Breast epithelium (tissue), 3 donors: Measurements from ENCODE around the gene KRIT1.

Experiments used
- CTCF ChIP-seq, 3 donors: fragments of 450-650 bp; IDR thresholded peaks; one replicate each; pipeline ENCODE4 v1.5.1; 2016 to 2017; ENCODE audit warnings: antibody characterized with exemption in 3 of 3, mild to moderate bottlenecking in 3 of 3, moderate library complexity in 3 of 3
- POLR2A ChIP-seq: fragments of 450-650 bp; IDR thresholded peaks from one replicate; pipeline ENCODE4 v1.6.1; 2016; ENCODE audit warnings: antibody characterized with exemption, mild to moderate bottlenecking, moderate library complexity
- POLR2AphosphoS5 ChIP-seq, 3 donors: sonication (generic); formaldehyde crosslinking; IDR thresholded peaks; one replicate each; pipeline ENCODE4 v1.6.1; 2017; ENCODE audit warnings: antibody characterized with exemption in 3 of 3

- TF ChIP-seq CTCF (IDR thresholded peaks at IDR 0.05) (no peak), POLR2AphosphoS5 (IDR thresholded peaks at IDR 0.05) (no peak), POLR2A (no peak)
Measured at GRCh38 chr7:92228100-92228499, 17.6 kb downstream of the KRIT1 start.
